Left renal cortex interstitium (tissue), 4 donors: Measurements from ENCODE around the gene ATXN1. TPM values are rescaled to one million over a fixed set of nuclear protein-coding genes. Genes with fewer than 3 reads are reported as not detected.
"Not testable (repeated sequence)": the region's sequence is repeated elsewhere in the genome, so short reads cannot be mapped to it uniquely, and the experiment has no call there.

Experiments
- DNase-seq, 4 donors: peaks; one replicate each; pipeline ENCODE4 v3.0.0-alpha.2; 2013; ENCODE audit warnings: low read depth in 4 of 4, low spot score in 2 of 4, missing footprints in 1 of 4
- polyA plus RNA-seq, 4 donors: library from polyadenylated mRNA; unstranded; fragments of 120-200 nt; gene quantifications; one replicate each; pipeline ENCODE4 v1.2.1, GENCODE V29; 2013; ENCODE audit not compliant: insufficient read length in 4 of 4

ATXN1 gene
- polyA plus RNA-seq, 4 donors: 17.0 to 23.0 (median 19.4) TPM

GRCh38 chr6:16386057-16386456 is 375.2 kb downstream of the ATXN1 start:
- no peak for DNase-seq

DNA sequence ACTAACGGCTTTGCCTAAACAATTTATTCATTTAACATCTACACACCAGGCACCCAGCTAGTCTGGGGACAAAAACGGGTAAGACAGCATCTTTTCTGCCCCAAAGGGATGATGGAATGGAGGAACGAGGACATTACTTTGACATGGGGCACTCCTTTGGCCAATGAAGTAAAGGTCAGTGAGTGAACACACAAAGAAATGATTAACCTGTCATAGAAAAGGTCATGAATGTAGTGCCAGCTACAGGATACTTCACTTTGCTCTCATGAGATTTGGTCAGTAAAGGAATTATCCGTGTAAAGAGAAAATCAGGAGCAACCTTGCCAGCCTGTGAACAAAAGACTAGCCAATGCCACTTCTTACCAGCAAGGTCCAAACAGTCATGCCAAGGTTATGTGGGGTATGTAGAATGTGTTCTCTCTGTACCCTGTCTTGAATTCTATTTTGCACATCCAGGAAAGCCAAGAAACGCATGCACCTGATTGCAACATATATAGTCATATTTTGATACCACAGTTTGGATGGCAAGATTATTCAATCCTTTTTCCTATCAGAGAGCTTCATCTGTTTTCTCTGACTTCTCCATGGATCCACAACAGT is 377.6 kb downstream of the ATXN1 start:
- DNase-seq: no peak

DNA sequence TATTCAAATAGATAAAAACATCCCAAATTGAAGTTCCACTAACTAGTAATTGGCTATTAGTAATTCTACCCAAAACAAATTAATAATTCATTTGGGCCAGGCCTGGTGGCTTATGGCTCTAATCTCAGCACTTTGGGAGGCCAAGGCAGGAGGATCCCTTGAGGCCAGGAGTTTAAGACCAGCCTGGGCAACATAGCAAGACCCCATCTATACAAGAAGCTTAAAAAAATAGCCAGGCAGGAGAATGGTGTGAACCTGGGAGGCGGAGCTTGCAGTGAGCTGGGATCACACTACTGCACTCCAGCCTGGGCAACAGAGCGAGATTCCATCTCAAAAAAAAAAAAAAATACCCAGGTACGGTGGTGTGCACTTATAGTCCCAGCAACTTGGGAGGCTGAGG is 379.3 kb downstream of the ATXN1 start:
- not testable (repeated sequence) for DNase-seq

DNA sequence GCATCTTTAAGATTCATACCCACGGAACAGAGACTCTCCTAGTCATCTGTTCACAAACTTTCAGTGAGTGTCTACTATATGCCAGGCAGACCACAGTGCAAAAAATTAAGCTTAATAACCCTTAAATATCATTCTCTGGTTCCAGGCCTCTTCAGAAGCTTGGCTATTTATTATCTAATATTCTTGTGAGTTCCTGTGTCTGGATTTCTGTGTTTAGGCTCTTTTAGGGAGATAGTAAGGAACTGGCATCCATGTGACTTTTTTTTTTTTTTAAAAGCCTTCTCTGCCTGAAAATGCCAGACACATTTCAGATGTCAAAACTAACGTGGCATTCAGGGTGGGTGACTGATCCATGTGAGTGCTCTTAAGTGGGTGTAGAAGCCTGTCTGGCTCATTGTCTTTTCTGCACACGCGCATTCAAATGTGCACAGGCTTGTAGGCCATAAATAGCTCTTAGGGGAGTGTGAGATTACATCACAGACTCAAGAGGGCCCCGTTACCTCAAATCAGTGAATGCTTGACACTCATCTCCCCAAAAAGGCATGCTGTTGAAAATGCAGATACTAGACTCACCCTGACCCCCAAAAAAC is 380.9 kb downstream of the ATXN1 start:
- DNase-seq: no peak

DNA sequence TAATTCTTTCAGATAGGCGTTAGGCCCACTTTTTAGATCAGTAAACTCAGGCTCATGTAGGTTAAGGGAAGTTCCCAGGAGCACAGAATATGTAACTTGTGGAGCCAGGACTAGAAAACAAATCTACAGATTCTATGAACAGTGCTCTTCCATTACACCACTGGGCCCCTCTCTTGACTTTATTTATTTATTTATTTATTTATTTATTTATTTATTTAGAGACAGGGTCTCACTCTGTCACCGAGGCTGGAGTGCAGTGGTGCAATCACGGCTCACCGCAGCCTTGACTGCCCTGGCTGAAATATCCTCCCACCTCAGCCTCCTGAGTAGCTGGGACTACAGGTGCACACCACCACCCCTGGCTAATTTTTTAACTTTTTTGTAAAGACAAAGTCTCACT is 382.9 kb downstream of the ATXN1 start:
- not testable (repeated sequence) for DNase-seq

DNA sequence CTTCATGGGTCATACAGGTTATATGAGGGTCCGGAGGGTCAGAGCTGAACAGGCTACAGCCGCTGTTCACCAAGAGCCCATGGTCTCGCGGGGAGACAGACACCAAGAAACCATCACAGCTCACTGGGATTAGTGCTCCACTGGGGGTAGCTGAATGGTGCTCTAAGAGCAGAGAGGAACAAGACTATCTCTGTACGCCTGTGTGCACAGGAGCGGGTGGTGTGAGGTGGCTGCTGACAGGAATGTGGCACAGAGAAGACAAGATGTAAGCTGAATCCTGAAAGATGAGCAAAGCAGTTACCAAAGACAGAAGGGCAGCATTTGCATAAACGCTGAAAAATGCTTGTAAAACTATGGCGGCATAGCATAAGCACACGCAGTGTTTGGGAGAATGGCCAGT is 383.8 kb downstream of the ATXN1 start:
- DNase-seq: no peak

DNA sequence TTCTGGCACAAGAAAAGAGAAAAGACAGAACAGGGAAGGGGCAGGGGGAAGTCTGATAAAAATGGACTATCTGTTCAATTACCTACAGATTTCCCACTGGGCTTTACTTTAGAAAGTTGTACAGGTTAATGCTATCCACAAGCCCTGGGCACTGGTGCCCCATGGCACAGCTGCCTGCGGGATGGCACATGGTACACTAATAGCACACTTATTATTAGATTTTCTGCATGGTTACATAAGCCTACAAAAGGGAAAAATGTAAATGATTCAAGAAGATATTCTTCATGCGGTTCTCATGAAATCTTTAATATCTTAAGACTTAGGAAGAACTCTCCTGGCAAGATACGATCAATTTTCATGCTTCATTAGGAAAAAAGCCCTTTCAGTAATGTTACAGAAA is 385.4 kb downstream of the ATXN1 start:
- no peak for DNase-seq

DNA sequence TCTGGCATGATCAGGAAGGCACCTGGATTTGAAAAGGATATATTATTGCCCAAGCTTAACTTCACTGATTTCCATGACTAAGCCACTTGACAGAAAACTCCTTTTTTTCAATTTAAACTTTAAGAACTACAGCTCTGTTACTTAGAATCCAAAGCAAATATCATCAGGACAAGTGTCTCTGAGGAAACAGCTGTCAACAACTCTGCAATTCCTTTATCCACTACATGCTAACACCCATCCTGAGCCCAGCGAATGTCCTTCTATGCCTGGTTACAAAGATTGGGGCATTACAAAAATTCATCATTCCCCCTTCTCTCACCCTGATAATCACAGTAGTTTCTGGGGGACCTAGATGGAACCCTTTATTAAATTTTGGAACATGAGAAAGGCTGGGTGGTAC is 386.1 kb downstream of the ATXN1 start:
- DNase-seq: no peak

DNA sequence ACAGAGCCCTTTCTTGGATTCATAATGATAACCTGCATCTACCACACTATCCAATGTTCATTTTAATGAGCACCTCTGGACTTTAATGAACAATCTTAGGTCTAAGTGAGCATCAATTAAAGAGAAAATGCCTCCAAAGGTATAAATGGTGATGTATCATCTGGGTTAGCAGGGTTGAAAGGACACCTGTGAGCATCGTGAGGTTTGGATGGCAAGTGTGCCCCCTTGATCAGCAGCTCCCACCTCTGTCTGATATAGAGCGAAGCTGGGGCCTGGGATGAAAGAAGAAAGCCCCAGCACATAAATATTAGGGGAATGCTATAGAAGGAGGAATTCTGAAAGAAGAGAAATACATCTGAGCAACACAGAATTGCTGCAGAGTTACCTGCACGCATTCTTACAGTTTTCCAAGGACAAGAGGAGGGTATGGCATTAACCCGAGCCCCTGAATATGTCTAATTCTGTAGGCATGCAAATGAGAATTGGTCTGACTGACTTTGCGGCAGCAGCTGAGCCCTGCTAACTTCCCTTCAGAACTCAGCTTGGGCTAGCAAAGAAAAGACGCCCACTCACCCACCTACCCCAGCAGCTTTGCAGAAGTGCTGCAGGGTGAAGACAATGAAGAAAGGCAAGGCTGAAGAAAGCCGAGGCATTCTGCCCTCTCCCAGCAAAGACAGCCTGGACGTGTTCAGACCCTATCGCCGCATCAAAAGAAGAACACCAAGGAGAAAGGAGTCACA is 386.6 kb downstream of the ATXN1 start:
- DNase-seq: no peak

GRCh38 chr6:16374016-16374415 is 387.2 kb downstream of the ATXN1 start:
- DNase-seq: no peak

GRCh38 chr6:16372029-16372776 is 389.1 kb downstream of the ATXN1 start:
- DNase-seq: no peak

DNA sequence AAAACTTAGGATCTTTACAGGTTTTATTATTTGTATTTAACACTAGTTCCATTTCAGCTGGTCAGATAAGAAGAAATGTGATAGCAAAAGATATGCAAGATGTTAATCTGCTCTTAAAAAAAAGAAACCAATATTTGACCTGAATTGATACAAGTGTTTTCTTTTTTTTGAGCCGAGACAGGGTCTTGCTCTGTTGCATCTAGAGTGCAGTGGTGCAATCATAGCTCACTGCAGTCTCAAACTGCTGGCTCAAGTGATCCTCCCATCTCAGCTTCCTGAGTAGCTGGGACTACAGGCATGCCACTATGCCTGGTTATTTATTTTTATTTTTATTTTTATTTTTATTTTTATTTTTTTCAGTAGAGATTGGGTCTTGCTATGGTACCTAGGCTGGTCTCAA is 389.9 kb downstream of the ATXN1 start:
- DNase-seq: no peak

GRCh38 chr6:16370943-16371342 is 390.3 kb downstream of the ATXN1 start:
- no peak for DNase-seq

DNA sequence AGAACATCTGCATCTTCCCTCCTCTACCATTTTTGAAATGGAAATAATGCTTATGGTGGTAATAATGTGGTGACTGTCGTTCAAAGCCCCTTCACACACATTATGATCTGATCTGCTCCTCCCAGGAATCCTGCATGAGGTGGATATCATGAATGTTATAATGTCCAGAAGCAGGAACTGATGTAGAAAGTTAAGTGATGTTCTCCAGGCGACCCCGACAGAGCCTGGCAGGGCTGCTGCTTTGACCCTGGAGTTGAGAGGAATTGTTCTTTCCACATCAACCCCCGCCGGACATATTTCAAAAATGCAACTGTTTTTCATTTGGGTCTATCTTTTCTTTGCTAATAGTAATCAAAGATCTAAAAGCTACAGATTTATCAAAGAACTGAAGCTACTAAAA is 391.3 kb downstream of the ATXN1 start:
- DNase-seq: no peak

DNA sequence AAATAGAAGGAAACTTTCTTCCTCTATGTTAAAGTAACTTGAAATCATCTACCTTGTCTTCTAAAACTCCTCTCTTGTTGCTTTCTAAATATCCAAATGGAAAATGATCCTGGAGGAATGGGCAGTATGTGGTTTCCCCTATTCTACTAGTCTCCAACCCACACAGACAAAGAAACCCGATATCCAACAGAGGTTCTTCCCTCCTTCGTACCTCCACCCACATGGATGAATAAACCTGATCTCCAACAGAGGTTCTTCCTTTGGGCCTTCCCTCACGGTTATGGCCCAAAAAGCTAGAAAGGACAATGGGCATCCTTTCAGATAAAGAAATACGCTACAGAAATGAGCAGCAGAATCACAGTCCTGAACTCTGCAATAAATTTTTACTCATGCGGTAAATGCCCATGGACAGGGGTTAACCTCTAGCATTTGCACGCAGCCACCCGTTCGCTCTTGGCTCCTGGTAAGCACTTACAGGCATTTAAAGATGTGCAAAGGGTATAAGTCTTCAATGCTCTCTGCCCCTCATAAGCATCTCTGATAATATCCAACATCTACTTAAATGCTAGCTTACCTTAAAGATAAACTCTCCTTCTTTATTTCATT is 392.0 kb downstream of the ATXN1 start:
- DNase-seq: no peak

DNA sequence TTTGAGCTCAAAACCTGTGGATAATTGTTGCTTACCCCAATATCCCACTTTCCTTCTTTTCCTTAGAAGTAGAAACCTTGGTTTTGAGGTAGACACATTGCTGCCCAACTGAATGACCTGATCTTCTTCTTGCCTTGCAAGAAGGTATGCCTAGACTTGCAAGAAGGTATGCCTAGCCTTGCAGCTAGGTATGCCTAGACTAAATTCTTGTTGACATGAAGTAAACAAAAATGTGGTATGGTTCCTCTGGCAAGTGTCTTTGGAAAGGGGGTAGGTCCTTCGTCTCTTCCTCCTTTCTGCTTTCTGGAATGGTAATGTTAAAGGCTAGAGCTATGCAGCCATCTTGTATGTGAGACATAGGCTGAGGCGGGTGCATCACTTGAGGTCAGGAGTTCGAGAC is 393.7 kb downstream of the ATXN1 start:
- no peak for DNase-seq

GRCh38 chr6:16363749-16364148 is 397.5 kb downstream of the ATXN1 start:
- DNase-seq: no peak

GRCh38 chr6:16362819-16363589 is 398.3 kb downstream of the ATXN1 start:
- no peak for DNase-seq

DNA sequence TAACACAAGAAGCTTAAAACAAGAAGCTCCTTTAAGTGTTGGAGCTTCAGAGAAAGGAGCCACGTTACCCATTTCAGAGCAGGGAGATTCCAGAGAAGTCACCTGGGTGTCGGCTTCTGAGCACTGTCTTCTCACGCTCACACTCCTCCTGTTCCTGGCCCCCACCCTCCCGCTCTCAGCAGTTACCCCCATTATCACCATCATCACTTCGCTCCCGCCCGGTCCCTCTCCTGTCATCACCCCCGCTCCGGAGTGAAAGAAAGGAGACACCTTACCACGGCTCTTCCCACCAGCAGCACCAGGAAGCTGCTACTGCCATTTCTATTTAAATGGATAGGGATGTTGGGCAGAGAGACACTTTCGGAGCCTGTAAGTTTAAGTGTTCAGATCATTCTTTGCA is 399.0 kb downstream of the ATXN1 start:
- DNase-seq: no peak

DNA sequence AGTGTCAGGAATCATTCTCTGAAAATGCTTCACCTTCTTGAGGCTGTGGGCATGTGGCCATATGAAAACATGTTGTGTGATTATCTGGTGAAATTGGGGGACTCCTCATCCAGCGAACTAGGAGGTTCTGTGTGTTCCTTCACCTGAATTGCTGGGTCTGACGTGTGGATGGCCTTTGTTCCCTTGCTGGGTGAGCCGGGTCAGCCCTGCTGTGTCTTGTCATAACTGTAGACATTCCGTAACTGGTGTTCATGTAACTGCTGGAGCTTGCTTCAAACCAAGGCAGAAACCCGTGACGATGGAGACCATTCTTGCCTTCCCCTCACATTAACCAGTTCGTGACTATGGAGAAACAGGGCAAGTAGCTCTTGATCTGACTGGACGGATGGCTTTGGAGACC is 399.4 kb downstream of the ATXN1 start:
- DNase-seq: no peak
